DMS153 (cell line): Measurements from ENCODE around the gene NMNAT1.
"Not testable (repeated sequence)": the region's sequence is repeated elsewhere in the genome, so short reads cannot be mapped to it uniquely, and the experiment has no call there.

Experiments
- DNase-seq: peaks from one replicate; lab custom pipeline; 2025; lab: John Stamatoyannopoulos, UW

Gene NMNAT1

GRCh38 chr1:9942939-9943788, at the start of gene NMNAT1, which contains the start of gene LZIC:
TSS of gene NMNAT1 (plus strand) at chr1:9943475. CDS start at chr1:9972074, 28,599 bp downstream.
TSS of gene LZIC (minus strand) at chr1:9943391. CDS start at chr1:9936619, 6,772 bp downstream.
- DNase-seq = peak; percentile 85

- DNase-seq = no peak
These were observed 49.2 kb upstream of the NMNAT1 start for GRCh38 chr1:9894115-9894514.

- DNase-seq = peak; percentile 96
These were observed 42.9 kb upstream of the NMNAT1 start for GRCh38 chr1:9900142-9901043.

- DNase-seq = no peak
These were observed 41.9 kb upstream of the NMNAT1 start for GRCh38 chr1:9901148-9902059.

GRCh38 chr1:9902060-9902452, 41.2 kb upstream of the NMNAT1 start:
- DNase-seq = no peak

- DNase-seq = no peak
These were observed 39.3 kb upstream of the NMNAT1 start for GRCh38 chr1:9903801-9904527.

GRCh38 chr1:9904596-9904995, 38.7 kb upstream of the NMNAT1 start:
- no peak for DNase-seq

GRCh38 chr1:9905010-9905409, 38.3 kb upstream of the NMNAT1 start:
- DNase-seq = no peak

GRCh38 chr1:9906466-9906865, 36.8 kb upstream of the NMNAT1 start:
- DNase-seq = no peak

GRCh38 chr1:9907441-9907840, 35.8 kb upstream of the NMNAT1 start:
- DNase-seq = no peak

- no peak for DNase-seq
These were observed 34.4 kb upstream of the NMNAT1 start for GRCh38 chr1:9908871-9909233.

GRCh38 chr1:9909234-9910046, 33.8 kb upstream of the NMNAT1 start:
- DNase-seq = no peak

- DNase-seq = no peak
These were observed 33.2 kb upstream of the NMNAT1 start, which contains the start of gene CTNNBIP1 for GRCh38 chr1:9910076-9910422. TSS of gene CTNNBIP1 (minus strand) at chr1:9910269. CDS start at chr1:9872064, 38,205 bp downstream.

- DNase-seq = peak; percentile 99
These were observed 32.7 kb upstream of the NMNAT1 start for GRCh38 chr1:9910423-9911178.

GRCh38 chr1:9912264-9912936, 30.9 kb upstream of the NMNAT1 start:
- DNase-seq = no peak

- no peak for DNase-seq
These were observed 28.7 kb upstream of the NMNAT1 start for GRCh38 chr1:9914610-9914937.

GRCh38 chr1:9916452-9916851, 26.8 kb upstream of the NMNAT1 start:
- no peak for DNase-seq

- not testable (repeated sequence) for DNase-seq
These were observed 25.8 kb upstream of the NMNAT1 start for GRCh38 chr1:9917495-9917894.

- no peak for DNase-seq
These were observed 25.4 kb upstream of the NMNAT1 start for GRCh38 chr1:9917901-9918300.
